ENCODE data around the gene HUNK.

- TF ChIP-seq, protein P1, sequence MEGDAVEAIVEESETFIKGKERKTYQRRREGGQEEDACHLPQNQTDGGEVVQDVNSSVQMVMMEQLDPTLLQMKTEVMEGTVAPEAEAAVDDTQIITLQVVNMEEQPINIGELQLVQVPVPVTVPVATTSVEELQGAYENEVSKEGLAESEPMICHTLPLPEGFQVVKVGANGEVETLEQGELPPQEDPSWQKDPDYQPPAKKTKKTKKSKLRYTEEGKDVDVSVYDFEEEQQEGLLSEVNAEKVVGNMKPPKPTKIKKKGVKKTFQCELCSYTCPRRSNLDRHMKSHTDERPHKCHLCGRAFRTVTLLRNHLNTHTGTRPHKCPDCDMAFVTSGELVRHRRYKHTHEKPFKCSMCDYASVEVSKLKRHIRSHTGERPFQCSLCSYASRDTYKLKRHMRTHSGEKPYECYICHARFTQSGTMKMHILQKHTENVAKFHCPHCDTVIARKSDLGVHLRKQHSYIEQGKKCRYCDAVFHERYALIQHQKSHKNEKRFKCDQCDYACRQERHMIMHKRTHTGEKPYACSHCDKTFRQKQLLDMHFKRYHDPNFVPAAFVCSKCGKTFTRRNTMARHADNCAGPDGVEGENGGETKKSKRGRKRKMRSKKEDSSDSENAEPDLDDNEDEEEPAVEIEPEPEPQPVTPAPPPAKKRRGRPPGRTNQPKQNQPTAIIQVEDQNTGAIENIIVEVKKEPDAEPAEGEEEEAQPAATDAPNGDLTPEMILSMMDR (IDR thresholded peaks at IDR 0.05) = no peak
- no peak for TF ChIP-seq POLR2AphosphoS5 (IDR thresholded peaks at IDR 0.05)
- no peak for TF ChIP-seq EP300 (IDR thresholded peaks at IDR 0.05)
Measured at GRCh38 chr21:31930001-31930400, 57.2 kb downstream of the HUNK start.
